Measurements from ENCODE around the gene RAB3IP.

GRCh38 chr12:69732088-69732487 lies 6.6 kb upstream of the RAB3IP start:
- TF ChIP-seq CTCF (IDR thresholded peaks at IDR 0.05) (no peak), ZFX (IDR thresholded peaks at IDR 0.05; ENCODE audit: borderline replicate concordance) (no peak)

All from 22Rv1 (cell line).